ENCODE data around the gene SLC2A11. TPM values are rescaled to one million over a fixed set of nuclear protein-coding genes. Genes with fewer than 3 reads are reported as not detected.

The SLC2A11 gene
- total and polyA plus RNA-seq, 4 donors: 3.4 to 9.0 (median 4.3) TPM

GRCh38 chr22:23850136-23850611, 7.5 kb upstream of the SLC2A11 start:
- Histone ChIP-seq H3K4me3 (ENCODE audit: low read depth in 1 of 3, low read length in 3 of 3) (peak overlapping the region in 2 of 3 donors; percentile 5 to 37), H3K27ac (ENCODE audit: low read depth in 1 of 2, low read length in 2 of 2) (no peak overlapping the region), H3K4me1 (ENCODE audit: control insufficient read depth in 4 of 4, insufficient read depth in 4 of 4, low read length in 3 of 4) (peaks cover 2 to 15% (median 7%) of the 10 kb centered on the region in 4 donors), H3K9ac (ENCODE audit: low read depth in 1 of 2, low read length in 2 of 2) (no peak overlapping the region), H3K9me3 (ENCODE audit: control insufficient read depth in 4 of 4, low read length in 3 of 4) (no peaks in the 10 kb centered on the region), H3K36me3 (ENCODE audit: control insufficient read depth in 4 of 4, insufficient read depth in 3 of 4, low read depth in 1 of 4, low read length in 3 of 4) (no peaks in the 10 kb centered on the region), H3K27me3 (ENCODE audit: control insufficient read depth in 4 of 4, insufficient read depth in 4 of 4, low read length in 3 of 4) (no peaks in the 10 kb centered on the region)
- WGBS: 32% methylated on average over 16 of the region's 16 CpGs
- DNase-seq (ENCODE audit: low spot score): no peak
- TF ChIP-seq EGR1 (IDR thresholded peaks at IDR 0.05; ENCODE audit: low read depth in 2 of 2) (no peak), FOXA2 (IDR thresholded peaks at IDR 0.05) (no peak), HNF4G (IDR thresholded peaks at IDR 0.05) (no peak), TAF1 (conservative IDR thresholded peaks at IDR 0.05) (no peak), YY1 (IDR thresholded peaks at IDR 0.05) (no peak), GABPA (IDR thresholded peaks at IDR 0.05 in 1 of 2, conservative IDR thresholded peaks at IDR 0.05 in 1 of 2) (no peak), RXRA (IDR thresholded peaks at IDR 0.05) (peak in 1 of 2 donors; percentile 2), REST (IDR thresholded peaks at IDR 0.05) (no peak)

- H3K9ac ChIP-seq (ENCODE audit: low read depth in 1 of 2, low read length in 2 of 2): peak overlapping the region; percentile 5 to 88
- DNase-seq (ENCODE audit: low spot score): peak; percentile 52
- H3K27ac ChIP-seq (ENCODE audit: low read depth in 1 of 2, low read length in 2 of 2): peak overlapping the region; percentile 87 to 88
- no peaks in the 10 kb centered on the region for H3K9me3 ChIP-seq (ENCODE audit: control insufficient read depth in 4 of 4, low read length in 3 of 4)
- no peaks in the 10 kb centered on the region for H3K36me3 ChIP-seq (ENCODE audit: control insufficient read depth in 4 of 4, insufficient read depth in 3 of 4, low read depth in 1 of 4, low read length in 3 of 4)
- peak overlapping the region; percentile 50 to 96 (median 84) for H3K4me3 ChIP-seq (ENCODE audit: low read depth in 1 of 3, low read length in 3 of 3)
- TF ChIP-seq REST (IDR thresholded peaks at IDR 0.05) (no peak), NR2F2 (IDR thresholded peaks at IDR 0.05) (peak; percentile 33)
- 4% methylated on average over 58 of the region's 58 CpGs for WGBS
- peaks cover 0 to 21% (median 13%) of the 10 kb centered on the region in 4 donors for H3K4me1 ChIP-seq (ENCODE audit: control insufficient read depth in 4 of 4, insufficient read depth in 4 of 4, low read length in 3 of 4)
- H3K27me3 ChIP-seq (ENCODE audit: control insufficient read depth in 4 of 4, insufficient read depth in 4 of 4, low read length in 3 of 4): no peaks in the 10 kb centered on the region
These were observed 712 bp upstream of the SLC2A11 start for GRCh38 chr22:23856721-23857605.

Data from liver (tissue), 9 donors.